ENCODE results near the gene PSME3IP1.

GRCh38 chr16:57224651-57225335 is 39.0 kb upstream of the PSME3IP1 start:
- no peak for TF ChIP-seq CTCF (IDR thresholded peaks at IDR 0.05; ENCODE audit: low read depth, low read length)
- TF ChIP-seq EZH2phosphoT487 (IDR thresholded peaks at IDR 0.05; ENCODE audit: low read depth) = no peak

Measured in OCI-LY3 (cell line).